GM12878 (cell line): ENCODE measurements around the gene DUSP8. TPM values are rescaled to one million over a fixed set of nuclear protein-coding genes. Genes with fewer than 3 reads are reported as not detected.

Experiments used
- ATAC-seq: fragments of 200-7000 bp; cut with Tn5 transposase; 3 replicates; pipeline ENCODE4 v1.9.1; 2020; ENCODE audit warnings: mild to moderate bottlenecking, moderate library complexity
- BruUV-seq: library from RNA; stranded (reverse); fragments of 400-500 nt; replicated peaks from 2 replicates; lab custom pipeline; 2021; lab: Mats Ljungman, UMichigan
- CTCF ChIA-PET: fragments of 300-600 bp; sonication (Branson Sonifier 250); formaldehyde crosslinking; extraction: SDS; loops from one replicate; lab custom pipeline; 2021; ENCODE audit warnings: inconsistent platforms; lab: Yijun Ruan, JAX
- POLR2A ChIA-PET: fragments of 350-600 bp; formaldehyde crosslinking; extraction: SDS; loops from one replicate; lab custom pipeline; 2021; ENCODE audit warnings: inconsistent platforms; lab: Charles Lee
- RAD21 ChIA-PET: fragments of 300-600 bp; sonication (Branson Sonifier 250); formaldehyde crosslinking; loops from one replicate; lab custom pipeline; 2023; ENCODE audit warnings: antibody characterized with exemption; ENCODE audit not compliant: unreplicated experiment; lab: Charles Lee
- SMC1A ChIA-PET: fragments of 300-600 bp; sonication (Branson Sonifier 250); formaldehyde crosslinking; loops from one replicate; lab custom pipeline; 2023; ENCODE audit not compliant: unreplicated experiment, uncharacterized antibody; lab: Charles Lee
- DNase-seq: peaks from one replicate; pipeline ENCODE4 v3.0.0-alpha.2; 2011; ENCODE audit warnings: low read depth, low spot score
- FAIRE-seq: peaks from 3 replicates; lab custom pipeline; 2011; peaks lifted over from hg19 to GRCh38; lab: Jason Lieb, UNC
- H2AFZ ChIP-seq: 2 replicates; pipeline ENCODE4 v1.6.0; 2011; ENCODE audit warnings: low read depth, low read length, control low read depth; ENCODE audit not compliant: control insufficient read depth
- H3K27ac ChIP-seq: 2 replicates; pipeline ENCODE4 v1.5.1; 2011; ENCODE audit warnings: control low read depth; ENCODE audit not compliant: control insufficient read depth, insufficient read depth
- H3K27me3 ChIP-seq, 2 experiments: replicated peaks in 1 of 2; 2 replicates each; pipeline versions ENCODE4 v1.6.0 to v1.6.1; 2011; ENCODE audit warnings: low read length in 1 of 2; ENCODE audit not compliant: control insufficient read depth in 2 of 2, insufficient read depth in 2 of 2
- H3K36me3 ChIP-seq, 2 experiments: 2 replicates each; pipeline ENCODE4 v1.5.1; 2011; ENCODE audit warnings: low read length in 1 of 2; ENCODE audit not compliant: control insufficient read depth in 2 of 2, insufficient read depth in 2 of 2
- H3K4me1 ChIP-seq: 2 replicates; pipeline ENCODE4 v1.6.1; 2011; ENCODE audit warnings: mild to moderate bottlenecking, low read length, moderate library complexity, mixed read lengths; ENCODE audit not compliant: control insufficient read depth, insufficient read depth
- H3K4me2 ChIP-seq: 2 replicates; pipeline ENCODE4 v1.6.0; 2011; ENCODE audit warnings: control low read depth; ENCODE audit not compliant: control insufficient read depth, insufficient read depth
- H3K4me3 ChIP-seq: fragments of 200-600 bp; sonication (generic); 2 replicates; pipeline ENCODE4 v1.5.1; 2016
- H3K79me2 ChIP-seq: 2 replicates; pipeline ENCODE4 v1.6.0; 2011; ENCODE audit warnings: low read length; ENCODE audit not compliant: control insufficient read depth, insufficient read depth
- H3K9ac ChIP-seq: 2 replicates; pipeline ENCODE4 v1.8.0; 2011; ENCODE audit warnings: low read length, control low read depth, mixed read lengths; ENCODE audit not compliant: control insufficient read depth, insufficient read depth
- H3K9me3 ChIP-seq: replicated peaks from 3 replicates; pipeline ENCODE4 v1.5.1; 2011; ENCODE audit warnings: mild to moderate bottlenecking, low read length; ENCODE audit not compliant: control insufficient read depth, insufficient read depth
- H4K20me1 ChIP-seq: 2 replicates; pipeline ENCODE4 v1.6.0; 2011; ENCODE audit not compliant: control insufficient read depth, insufficient read depth
- BMI1 ChIP-seq: fragments of 450-650 bp; IDR thresholded peaks from 2 replicates; pipeline ENCODE4 v1.6.1; 2016; ENCODE audit warnings: mild to moderate bottlenecking, moderate library complexity, borderline replicate concordance
- CHD4 ChIP-seq: fragments of 200-600 bp; sonication (generic); IDR thresholded peaks from 2 replicates; pipeline ENCODE4 v1.6.1; 2016; ENCODE audit warnings: mild to moderate bottlenecking
- KDM1A ChIP-seq: fragments of 200-600 bp; sonication (generic); IDR thresholded peaks from 2 replicates; pipeline ENCODE4 v1.6.1; 2016; ENCODE audit warnings: borderline replicate concordance
- LARP7 ChIP-seq: fragments of 450-650 bp; IDR thresholded peaks from 2 replicates; pipeline ENCODE4 v1.6.1; 2017; ENCODE audit warnings: mild to moderate bottlenecking
- MTA3 ChIP-seq: IDR thresholded peaks from 2 replicates; pipeline ENCODE4 v1.6.1; 2012; ENCODE audit warnings: low read length, inconsistent platforms, borderline replicate concordance
- MXI1 ChIP-seq: fragments of 150-350 bp; IDR thresholded peaks from 2 replicates; pipeline ENCODE4 v1.6.1; 2011; ENCODE audit warnings: low read depth, mild to moderate bottlenecking, inconsistent platforms, low read length, improper control_type of control experiment
- RAD21 ChIP-seq: IDR thresholded peaks from 2 replicates; pipeline ENCODE4 v1.6.1; 2011; ENCODE audit warnings: mild to moderate bottlenecking, low read depth, low read length, moderate library complexity; ENCODE audit not compliant: insufficient read depth
- RAD51 ChIP-seq: fragments of 450-650 bp; IDR thresholded peaks from 2 replicates; pipeline ENCODE4 v1.6.1; 2016; ENCODE audit warnings: moderate library complexity, mild to moderate bottlenecking, inconsistent platforms
- STAT1 ChIP-seq: fragments of 450-650 bp; conservative IDR thresholded peaks from 2 replicates; pipeline ENCODE4 v1.6.1; 2014; ENCODE audit warnings: antibody characterized with exemption, mild to moderate bottlenecking
- WGBS: methylation state at CpG from one replicate; pipeline ENCODE4 v1.1.6; 2016; ENCODE audit warnings: low lambda C conversion rate; ENCODE audit not compliant: insufficient replicate concordance, insufficient coverage; ENCODE audit errors: missing lambda C conversion rate; 5-methylcytosine and 5-hydroxymethylcytosine counted together
- in situ Hi-C: fragments of 300-500 bp; cut with MboI; formaldehyde crosslinking; loops from 9 replicates; pipeline ENCODE4 v1.14.3; 2018; ENCODE audit warnings: mixed read lengths
- intact Hi-C: fragments of 100-400 bp; cut with micrococcal nuclease; formaldehyde crosslinking; loops from one replicate; pipeline ENCODE4 v1.14.2; 2022; ENCODE audit not compliant: unreplicated experiment
- polyA plus RNA-seq, 11 experiments: library from polyadenylated mRNA; depleted of rRNA in 4 of 11; unstranded in 6 of 11; stranded (reverse) in 5 of 11; fragments of >200 nt; fragmentation: Nextera tagmentation in 4 of 11; fragmentation: Illumina TruSeq in 1 of 11; extraction: Ambion mirVana in 4 of 11; extraction: Trizol in 1 of 11; gene quantifications; 1 replicate in 1 of 11; 2 replicates in 10 of 11; pipeline versions ENCODE4 v1.2.1 to v1.2.3, GENCODE V29; 2011 to 2016; ENCODE audit warnings: inconsistent platforms in 2 of 11, missing spikeins in 2 of 11, low read depth in 1 of 11
- total RNA-seq, 4 experiments: library from RNA; depleted of rRNA in 3 of 4; stranded (reverse); fragments of >200 nt in 3 of 4; fragmentation: Illumina TruSeq in 1 of 4; extraction: Trizol in 1 of 4; gene quantifications; 2 replicates each; pipeline versions ENCODE4 v1.2.1 to v1.2.3, GENCODE V29; 2013 to 2021
- TF ChIP-seq, protein P1 (sequence below): IDR thresholded peaks from 2 replicates; pipeline ENCODE4 v1.6.1; 2011; ENCODE audit warnings: low read depth, mild to moderate bottlenecking, low read length, moderate library complexity, borderline replicate concordance; ENCODE audit errors: extremely low read depth
- TF ChIP-seq, protein P2 (sequence below): fragments of 450-650 bp; formaldehyde crosslinking; IDR thresholded peaks from 2 replicates; pipeline ENCODE4 v1.4.0; 2020; ENCODE audit warnings: mild to moderate bottlenecking, moderate library complexity

The DUSP8 gene
- total and polyA plus RNA-seq, 10 of the 15 experiments (the other 5 are each of a cell fraction or from before 2014, with no cell fraction given): 0.04 to 1.7 (median 0.26) TPM; not detected in 6

DNA sequence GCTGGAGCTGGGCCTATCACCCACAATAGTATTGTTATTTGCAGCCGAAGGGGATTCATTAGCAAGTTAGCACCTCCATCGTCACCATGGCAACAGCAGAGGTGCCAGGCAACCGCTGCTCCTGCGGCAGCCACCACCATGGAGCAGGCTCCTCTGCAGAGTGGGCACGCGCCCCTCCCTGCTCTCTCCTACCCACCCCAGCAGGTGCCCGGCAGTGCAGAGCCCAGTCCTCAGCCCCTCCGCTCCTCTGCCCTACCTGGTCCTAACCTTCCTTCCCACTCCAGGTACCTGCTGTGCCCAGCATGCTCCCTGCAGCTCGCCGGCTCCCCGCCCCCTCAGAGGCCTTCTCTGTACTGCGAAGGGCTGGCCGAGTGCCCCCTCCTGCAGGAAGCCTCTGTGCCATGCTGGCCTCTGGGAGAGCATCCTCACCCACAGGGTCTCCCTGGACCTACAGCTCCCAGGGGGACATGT, 3.6 kb downstream of the DUSP8 start:
- DNase-seq (no peak), ATAC-seq (peak; percentile 16; the same call in 2 of the 3 replicates)
- POLR2A ChIA-PET: interaction anchor here (0.7 kb wide), 1 partner anchor 128 kb away, joined by 3 read pairs; no protein-coding TSS in a partner anchor
- Histone ChIP-seq H2AFZ (no peak overlapping the region), H3K4me2 (no peak overlapping the region), H3K27me3 (peaks cover 2 to 3% of the 10 kb centered on the region in 2 experiments; a peak in 3 of 4 replicates), H3K27ac (no peak overlapping the region)
- CTCF ChIA-PET: interaction anchor here (1.1 kb wide), 1 partner anchor 9 kb away, joined by 3 read pairs; no protein-coding TSS in a partner anchor
- SMC1A ChIA-PET: no interaction called here
- TF ChIP-seq BMI1 (peak; percentile 89), LARP7 (no peak), KDM1A (no peak), MXI1 (0 out of 2 replicates have a peak, but pooled peaks have one; percentile 24)
- TF ChIP-seq, all 136 proteins: peak for 2
- WGBS: 35% methylated on average over 13 of the region's 13 CpGs
- Histone ChIP-seq H3K9ac (no peak overlapping the region), H3K79me2 (no peaks in the 10 kb centered on the region), H3K4me1 (no peaks in the 10 kb centered on the region), H3K36me3 (no peaks in the 10 kb centered on the region), H3K4me3 (no peak overlapping the region), H4K20me1 (no peaks in the 10 kb centered on the region), H3K9me3 (no peaks in the 10 kb centered on the region)
- intact Hi-C loops (no loop called here), in situ Hi-C loops (no loop called here)
- BruUV-seq: no TSS peak
- RAD21 ChIA-PET: interaction anchor here (1.4 kb wide), 1 partner anchor 60 kb away, joined by 3 read pairs; no protein-coding TSS in a partner anchor
- FAIRE-seq: no peak

DNA sequence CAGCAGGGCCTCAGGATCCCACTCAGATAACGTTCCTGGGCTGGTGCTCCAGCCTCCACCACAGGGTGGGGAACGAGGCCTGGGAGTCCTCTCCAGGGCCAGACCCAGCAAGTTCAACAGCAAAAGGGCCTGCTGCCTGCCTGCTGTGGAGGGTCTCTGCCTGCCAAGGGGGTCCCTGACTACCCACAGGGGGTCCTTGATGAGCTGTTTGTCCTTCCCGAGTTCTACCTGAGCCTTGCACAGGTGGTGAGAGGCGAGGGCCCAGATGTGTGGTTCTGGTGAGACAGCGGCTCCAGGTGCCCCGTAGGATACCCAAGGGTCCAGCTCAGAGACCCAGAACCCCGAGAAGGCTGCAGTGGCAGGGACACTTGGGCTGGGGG, 4.4 kb downstream of the DUSP8 start:
- BruUV-seq: no TSS peak
- intact Hi-C loops (no loop called here), in situ Hi-C loops (no loop called here)
- no peak overlapping the region for H3K4me3 ChIP-seq
- no peak overlapping the region for H2AFZ ChIP-seq
- DNase-seq (no peak), FAIRE-seq (no peak), ATAC-seq (no peak)
- SMC1A ChIA-PET: no interaction called here
- no peak overlapping the region for H3K4me2 ChIP-seq
- RAD21 ChIA-PET: interaction anchor here (1.4 kb wide), 1 partner anchor 61 kb away, joined by 3 read pairs; no protein-coding TSS in a partner anchor
- no peaks in the 10 kb centered on the region for H3K79me2 ChIP-seq
- H3K4me1 ChIP-seq: no peaks in the 10 kb centered on the region
- CTCF ChIA-PET: interaction anchor here (1.1 kb wide), 1 partner anchor 9 kb away, joined by 3 read pairs; no protein-coding TSS in a partner anchor
- WGBS: 12% methylated on average over 7 of the region's 7 CpGs
- peaks cover 2 to 3% of the 10 kb centered on the region in 2 experiments; a peak in 3 of 4 replicates for H3K27me3 ChIP-seq
- H3K27ac ChIP-seq: no peak overlapping the region
- no peaks in the 10 kb centered on the region for H3K36me3 ChIP-seq
- no peaks in the 10 kb centered on the region for H3K9me3 ChIP-seq
- H3K9ac ChIP-seq: no peak overlapping the region
- no peaks in the 10 kb centered on the region for H4K20me1 ChIP-seq
- POLR2A ChIA-PET: no interaction called here
- TF ChIP-seq, protein P1, sequence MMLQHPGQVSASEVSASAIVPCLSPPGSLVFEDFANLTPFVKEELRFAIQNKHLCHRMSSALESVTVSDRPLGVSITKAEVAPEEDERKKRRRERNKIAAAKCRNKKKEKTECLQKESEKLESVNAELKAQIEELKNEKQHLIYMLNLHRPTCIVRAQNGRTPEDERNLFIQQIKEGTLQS: no peak
- TF ChIP-seq STAT1 (no peak), RAD21 (no peak), CHD4 (no peak), MTA3 (no peak), RAD51 (no peak), LARP7 (no peak)
- TF ChIP-seq, protein P2, sequence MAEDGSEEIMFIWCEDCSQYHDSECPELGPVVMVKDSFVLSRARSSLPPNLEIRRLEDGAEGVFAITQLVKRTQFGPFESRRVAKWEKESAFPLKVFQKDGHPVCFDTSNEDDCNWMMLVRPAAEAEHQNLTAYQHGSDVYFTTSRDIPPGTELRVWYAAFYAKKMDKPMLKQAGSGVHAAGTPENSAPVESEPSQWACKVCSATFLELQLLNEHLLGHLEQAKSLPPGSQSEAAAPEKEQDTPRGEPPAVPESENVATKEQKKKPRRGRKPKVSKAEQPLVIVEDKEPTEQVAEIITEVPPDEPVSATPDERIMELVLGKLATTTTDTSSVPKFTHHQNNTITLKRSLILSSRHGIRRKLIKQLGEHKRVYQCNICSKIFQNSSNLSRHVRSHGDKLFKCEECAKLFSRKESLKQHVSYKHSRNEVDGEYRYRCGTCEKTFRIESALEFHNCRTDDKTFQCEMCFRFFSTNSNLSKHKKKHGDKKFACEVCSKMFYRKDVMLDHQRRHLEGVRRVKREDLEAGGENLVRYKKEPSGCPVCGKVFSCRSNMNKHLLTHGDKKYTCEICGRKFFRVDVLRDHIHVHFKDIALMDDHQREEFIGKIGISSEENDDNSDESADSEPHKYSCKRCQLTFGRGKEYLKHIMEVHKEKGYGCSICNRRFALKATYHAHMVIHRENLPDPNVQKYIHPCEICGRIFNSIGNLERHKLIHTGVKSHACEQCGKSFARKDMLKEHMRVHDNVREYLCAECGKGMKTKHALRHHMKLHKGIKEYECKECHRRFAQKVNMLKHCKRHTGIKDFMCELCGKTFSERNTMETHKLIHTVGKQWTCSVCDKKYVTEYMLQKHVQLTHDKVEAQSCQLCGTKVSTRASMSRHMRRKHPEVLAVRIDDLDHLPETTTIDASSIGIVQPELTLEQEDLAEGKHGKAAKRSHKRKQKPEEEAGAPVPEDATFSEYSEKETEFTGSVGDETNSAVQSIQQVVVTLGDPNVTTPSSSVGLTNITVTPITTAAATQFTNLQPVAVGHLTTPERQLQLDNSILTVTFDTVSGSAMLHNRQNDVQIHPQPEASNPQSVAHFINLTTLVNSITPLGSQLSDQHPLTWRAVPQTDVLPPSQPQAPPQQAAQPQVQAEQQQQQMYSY: no peak
